Activated CD4-positive, alpha-beta memory T cell treated with anti-CD3 and anti-CD28 coated beads, Interleukin-2, amount 10 ng/mL, durations not matched to agents 7 days and 5 days (primary cell): ENCODE measurements around the gene TSHZ2. TPM values are rescaled to one million over a fixed set of nuclear protein-coding genes. Genes with fewer than 3 reads are reported as not detected.
A peak's percentile ranks its signal among the peaks of the same experiment; 100 is the strongest.

ENCODE experiments used
- CTCF ChIA-PET: fragments of 350-600 bp; sonication (Branson Sonifier 250); formaldehyde crosslinking; loops from one replicate; lab custom pipeline; 2021; ENCODE audit warnings: antibody characterized with exemption, inconsistent platforms; lab: Charles Lee
- POLR2A ChIA-PET: fragments of 350-600 bp; sonication (Branson Sonifier 250); formaldehyde crosslinking; loops from one replicate; lab custom pipeline; 2021; ENCODE audit warnings: antibody characterized with exemption; lab: Charles Lee
- DNase-seq: peaks from one replicate; pipeline ENCODE4 v3.0.0-alpha.2; 2020
- H3K27ac Mint-ChIP-seq: one replicate; pipeline ENCODE4 v1.8.0; 2021; ENCODE audit warnings: mild to moderate bottlenecking, mixed read lengths
- H3K27me3 Mint-ChIP-seq: one replicate; pipeline ENCODE4 v1.8.0; 2021; ENCODE audit warnings: mixed read lengths
- H3K36me3 Mint-ChIP-seq: one replicate; pipeline ENCODE4 v1.8.0; 2021; ENCODE audit warnings: low read depth, mixed read lengths
- H3K4me1 Mint-ChIP-seq: one replicate; pipeline ENCODE4 v1.8.0; 2021; ENCODE audit warnings: mixed read lengths
- H3K4me3 Mint-ChIP-seq: one replicate; pipeline ENCODE4 v1.8.0; 2021; ENCODE audit warnings: mild to moderate bottlenecking, mixed read lengths
- H3K9me3 Mint-ChIP-seq: one replicate; pipeline ENCODE4 v1.8.0; 2021; ENCODE audit warnings: mixed read lengths
- total RNA-seq, 2 experiments: library from RNA; stranded (reverse); gene quantifications; one replicate each; pipeline ENCODE4 v1.2.3, GENCODE V29; 2021

TSHZ2 gene
- 1 to 10 TPM; 5.4 to 7.1 TPM for total RNA-seq

- peaks cover 26% of the 10 kb centered on the region for H3K27me3 Mint-ChIP-seq
- H3K4me1 Mint-ChIP-seq: peaks cover 38% of the 10 kb centered on the region
- ChIA-PET CTCF (interaction anchor here (1.4 kb wide), 1 partner anchor 236 kb away, joined by 5 read pairs; no protein-coding TSS in a partner anchor), POLR2A (interaction anchor here (1.7 to 1.8 kb wide), 2 partner anchors 30 to 50 kb away, joined by 6 to 13 read pairs; no protein-coding TSS in a partner anchor)
- peak; percentile 52 for DNase-seq
- H3K27ac Mint-ChIP-seq: peak within 1 kb of the TSS; percentile 80
- no peaks in the 10 kb centered on the region for H3K9me3 Mint-ChIP-seq
- no peaks in the 10 kb centered on the region for H3K36me3 Mint-ChIP-seq
- peak within 1 kb of the TSS; percentile 97 for H3K4me3 Mint-ChIP-seq
Measured at GRCh38 chr20:52972190-52972937, at the start of gene TSHZ2. TSS of gene TSHZ2 (plus strand) at chr20:52972358. CDS start at chr20:52973294, 936 bp downstream.

- ChIA-PET POLR2A (no interaction called here), CTCF (interaction anchor here (0.7 kb wide), 1 partner anchor 621 kb away, joined by 4 read pairs; no protein-coding TSS in a partner anchor)
Measured at GRCh38 chr20:52922436-52922835, 49.7 kb upstream of the TSHZ2 start.

GRCh38 chr20:52923123-52923937, 48.8 kb upstream of the TSHZ2 start:
- no peaks in the 10 kb centered on the region for H3K36me3 Mint-ChIP-seq
- ChIA-PET CTCF (no interaction called here), POLR2A (no interaction called here)
- peaks cover 2% of the 10 kb centered on the region for H3K27me3 Mint-ChIP-seq
- no peak for DNase-seq
- H3K27ac Mint-ChIP-seq: no peak overlapping the region
- no peak overlapping the region for H3K4me3 Mint-ChIP-seq
- H3K4me1 Mint-ChIP-seq: no peaks in the 10 kb centered on the region
- H3K9me3 Mint-ChIP-seq: no peaks in the 10 kb centered on the region

More at GRCh38 chr20:52922436-52922835, 49.7 kb upstream of the TSHZ2 start:
- H3K27ac Mint-ChIP-seq: no peak overlapping the region
- no peak overlapping the region for H3K4me3 Mint-ChIP-seq
- no peaks in the 10 kb centered on the region for H3K36me3 Mint-ChIP-seq
- no peak for DNase-seq
- H3K9me3 Mint-ChIP-seq: no peaks in the 10 kb centered on the region
- H3K4me1 Mint-ChIP-seq: no peaks in the 10 kb centered on the region
- H3K27me3 Mint-ChIP-seq: peaks cover 2% of the 10 kb centered on the region

GRCh38 chr20:52924411-52925271, 47.5 kb upstream of the TSHZ2 start:
- Mint-ChIP-seq H3K4me1 (no peaks in the 10 kb centered on the region), H3K27me3 (peaks cover 2% of the 10 kb centered on the region), H3K4me3 (no peak overlapping the region), H3K36me3 (no peaks in the 10 kb centered on the region), H3K27ac (no peak overlapping the region), H3K9me3 (peaks cover 2% of the 10 kb centered on the region)
- POLR2A ChIA-PET: no interaction called here
- no peak for DNase-seq
- CTCF ChIA-PET: no interaction called here

- Mint-ChIP-seq H3K36me3 (no peaks in the 10 kb centered on the region), H3K27ac (no peak overlapping the region), H3K4me1 (no peaks in the 10 kb centered on the region), H3K27me3 (peaks cover 2% of the 10 kb centered on the region), H3K9me3 (peaks cover 2% of the 10 kb centered on the region), H3K4me3 (no peak overlapping the region)
- CTCF ChIA-PET: no interaction called here
- DNase-seq: no peak
- POLR2A ChIA-PET: no interaction called here
Measured at GRCh38 chr20:52926505-52926904, 45.7 kb upstream of the TSHZ2 start.

GRCh38 chr20:52933867-52934266, 38.3 kb upstream of the TSHZ2 start:
- H3K27me3 Mint-ChIP-seq: no peaks in the 10 kb centered on the region
- H3K9me3 Mint-ChIP-seq: peaks cover 2% of the 10 kb centered on the region
- H3K36me3 Mint-ChIP-seq: no peaks in the 10 kb centered on the region
- DNase-seq: no peak
- ChIA-PET CTCF (no interaction called here), POLR2A (no interaction called here)
- H3K4me1 Mint-ChIP-seq: no peaks in the 10 kb centered on the region
- H3K4me3 Mint-ChIP-seq: no peak overlapping the region
- H3K27ac Mint-ChIP-seq: no peak overlapping the region

- no peaks in the 10 kb centered on the region for H3K36me3 Mint-ChIP-seq
- no peak for DNase-seq
- POLR2A ChIA-PET: no interaction called here
- no peaks in the 10 kb centered on the region for H3K4me1 Mint-ChIP-seq
- H3K4me3 Mint-ChIP-seq: no peak overlapping the region
- no peaks in the 10 kb centered on the region for H3K9me3 Mint-ChIP-seq
- CTCF ChIA-PET: no interaction called here
- H3K27me3 Mint-ChIP-seq: no peaks in the 10 kb centered on the region
- H3K27ac Mint-ChIP-seq: no peak overlapping the region
Measured at GRCh38 chr20:52936351-52937340, 35.5 kb upstream of the TSHZ2 start.

- Mint-ChIP-seq H3K4me3 (no peak overlapping the region), H3K27ac (no peak overlapping the region), H3K4me1 (no peaks in the 10 kb centered on the region), H3K9me3 (no peaks in the 10 kb centered on the region), H3K36me3 (no peaks in the 10 kb centered on the region), H3K27me3 (no peaks in the 10 kb centered on the region)
- ChIA-PET POLR2A (no interaction called here), CTCF (no interaction called here)
- DNase-seq: no peak
Measured at GRCh38 chr20:52937591-52938100, 34.5 kb upstream of the TSHZ2 start.

- Mint-ChIP-seq H3K4me3 (no peak overlapping the region), H3K36me3 (no peaks in the 10 kb centered on the region), H3K27me3 (no peaks in the 10 kb centered on the region), H3K9me3 (no peaks in the 10 kb centered on the region), H3K27ac (no peak overlapping the region), H3K4me1 (no peaks in the 10 kb centered on the region)
- CTCF ChIA-PET: no interaction called here
- DNase-seq: no peak
- POLR2A ChIA-PET: no interaction called here
Measured at GRCh38 chr20:52939141-52939540, 33.0 kb upstream of the TSHZ2 start.

GRCh38 chr20:52941808-52942207, 30.4 kb upstream of the TSHZ2 start:
- Mint-ChIP-seq H3K4me1 (no peaks in the 10 kb centered on the region), H3K4me3 (no peak overlapping the region), H3K36me3 (no peaks in the 10 kb centered on the region), H3K27ac (no peak overlapping the region), H3K9me3 (no peaks in the 10 kb centered on the region), H3K27me3 (no peaks in the 10 kb centered on the region)
- no peak for DNase-seq
- ChIA-PET CTCF (no interaction called here), POLR2A (no interaction called here)

GRCh38 chr20:52943185-52943841, 28.8 kb upstream of the TSHZ2 start:
- ChIA-PET CTCF (no interaction called here), POLR2A (no interaction called here)
- Mint-ChIP-seq H3K27me3 (no peaks in the 10 kb centered on the region), H3K9me3 (no peaks in the 10 kb centered on the region), H3K4me1 (no peaks in the 10 kb centered on the region), H3K27ac (no peak overlapping the region), H3K36me3 (no peaks in the 10 kb centered on the region), H3K4me3 (no peak overlapping the region)
- no peak for DNase-seq
